HepG2 (cell line): ENCODE results near the gene GSC2. TPM values are rescaled to one million over a fixed set of nuclear protein-coding genes. Genes with fewer than 3 reads are reported as not detected.

Source experiments
- ARNTL ChIP-seq: sonication (generic); formaldehyde crosslinking; IDR thresholded peaks from 2 replicates; pipeline ENCODE4 v1.4.0; 2020; ENCODE audit warnings: mild to moderate bottlenecking, missing genetic modification reagents
- ATAD3A ChIP-seq: sonication (generic); formaldehyde crosslinking; IDR thresholded peaks from 2 replicates; pipeline ENCODE4 v1.4.0; 2020; ENCODE audit warnings: missing genetic modification reagents
- CREB3 ChIP-seq: sonication (generic); formaldehyde crosslinking; IDR thresholded peaks from 2 replicates; pipeline ENCODE4 v1.5.0; 2020; ENCODE audit warnings: missing genetic modification reagents
- GMEB2 ChIP-seq: IDR thresholded peaks from 2 replicates; pipeline ENCODE4 v1.6.1; 2016; ENCODE audit warnings: missing biosample characterization, missing genetic modification reagents, low read depth
- KLF15 ChIP-seq: sonication (generic); formaldehyde crosslinking; IDR thresholded peaks from 2 replicates; pipeline ENCODE4 v1.8.1; 2023; ENCODE audit warnings: borderline replicate concordance, mild to moderate bottlenecking, inconsistent platforms, missing genetic modification reagents, mixed read lengths
- MTF2 ChIP-seq: sonication (generic); formaldehyde crosslinking; IDR thresholded peaks from 2 replicates; pipeline ENCODE4 v1.5.0; 2020; ENCODE audit warnings: missing genetic modification reagents, borderline replicate concordance
- NCOA1 ChIP-seq: sonication (generic); formaldehyde crosslinking; IDR thresholded peaks from 2 replicates; pipeline ENCODE4 v1.9.0; 2021; ENCODE audit warnings: missing genetic modification reagents
- NCOR1 ChIP-seq: fragments of 200-600 bp; sonication (generic); IDR thresholded peaks from 2 replicates; pipeline ENCODE4 v1.7.0; 2017; ENCODE audit warnings: antibody characterized with exemption, low read length, borderline replicate concordance
- RORA ChIP-seq: sonication (generic); formaldehyde crosslinking; IDR thresholded peaks from 2 replicates; pipeline ENCODE4 v1.5.0; 2020; ENCODE audit warnings: mild to moderate bottlenecking, missing genetic modification reagents, moderate library complexity
- TOPORS ChIP-seq: sonication (generic); formaldehyde crosslinking; IDR thresholded peaks from 2 replicates; pipeline ENCODE4 v1.8.0; 2023; ENCODE audit warnings: mild to moderate bottlenecking, missing genetic modification reagents
- ZNF225 ChIP-seq: sonication (generic); formaldehyde crosslinking; IDR thresholded peaks from 2 replicates; pipeline ENCODE4 v1.4.0; 2020; ENCODE audit warnings: mild to moderate bottlenecking, missing genetic modification reagents
- ZNF256 ChIP-seq: sonication (generic); formaldehyde crosslinking; conservative IDR thresholded peaks from 2 replicates; pipeline ENCODE4 v1.4.0; 2020; ENCODE audit warnings: missing genetic modification reagents
- ZNF572 ChIP-seq: sonication (generic); formaldehyde crosslinking; IDR thresholded peaks from 2 replicates; pipeline ENCODE4 v1.5.1; 2020; ENCODE audit warnings: mild to moderate bottlenecking, missing genetic modification reagents
- ZNF737 ChIP-seq: sonication (generic); formaldehyde crosslinking; IDR thresholded peaks from 2 replicates; pipeline ENCODE4 v1.5.0; 2020; ENCODE audit warnings: missing genetic modification reagents, mild to moderate bottlenecking, borderline replicate concordance
- ZNF841 ChIP-seq: sonication (generic); formaldehyde crosslinking; IDR thresholded peaks from 2 replicates; pipeline ENCODE4 v1.8.1; 2023; ENCODE audit warnings: missing genetic modification reagents, borderline replicate concordance
- ZXDC ChIP-seq: sonication (generic); formaldehyde crosslinking; IDR thresholded peaks from 2 replicates; pipeline ENCODE4 v1.5.0; 2020; ENCODE audit warnings: mild to moderate bottlenecking, missing genetic modification reagents
- polyA plus RNA-seq, 8 experiments: library from polyadenylated mRNA; depleted of rRNA in 3 of 8; stranded (reverse) in 7 of 8; unstranded in 1 of 8; fragments of >200 nt; fragmentation: Illumina TruSeq in 4 of 8; extraction: Trizol in 4 of 8; gene quantifications; 2 replicates each; pipeline versions ENCODE4 v1.2.1 to v1.2.3, GENCODE V29; 2011 to 2016; ENCODE audit warnings: low read depth in 4 of 8, missing spikeins in 1 of 8, mixed read lengths in 1 of 8; ENCODE audit not compliant: insufficient read depth in 1 of 8
- total RNA-seq, 5 experiments: library from RNA; depleted of rRNA; stranded (reverse); fragments of >200 nt; fragmentation: Illumina TruSeq; extraction: Trizol; gene quantifications; 2 replicates each; pipeline ENCODE4 v1.2.3, GENCODE V29; 2016; ENCODE audit warnings: low read depth in 1 of 5
- TF ChIP-seq, protein P1 (sequence below): sonication (generic); formaldehyde crosslinking; conservative IDR thresholded peaks from 2 replicates; pipeline ENCODE4 v1.4.0; 2020; ENCODE audit warnings: mild to moderate bottlenecking, missing genetic modification reagents, moderate library complexity
- TF ChIP-seq, protein P2 (sequence below): sonication (generic); formaldehyde crosslinking; IDR thresholded peaks from 2 replicates; pipeline ENCODE4 v1.5.1; 2020; ENCODE audit warnings: missing genetic modification reagents, mild to moderate bottlenecking, borderline replicate concordance

The GSC2 gene
- total and polyA plus RNA-seq, 2 of the 13 experiments (the other 11 are each of a cell fraction or from before 2014, with no cell fraction given), result not detected

GRCh38 chr22:19174106-19175025 lies 24.3 kb upstream of the GSC2 start (continued):
- TF ChIP-seq TOPORS (no peak), GMEB2 (no peak), NCOR1 (no peak), ARNTL (CRISPR knock-in tag) (no peak), ZNF841 (CRISPR knock-in tag) (no peak), ZNF225 (CRISPR knock-in tag) (no peak), ZNF256 (no peak), MTF2 (CRISPR knock-in tag) (no peak), CREB3 (CRISPR knock-in tag) (no peak), ZNF572 (no peak), NCOA1 (CRISPR knock-in tag) (peak; percentile 39; the same call in 1 of the 2 replicates), ATAD3A (CRISPR knock-in tag) (no peak), ZNF737 (CRISPR knock-in tag) (no peak), RORA (no peak), KLF15 (no peak), ZXDC (CRISPR knock-in tag) (no peak)
- TF ChIP-seq, protein P1, sequence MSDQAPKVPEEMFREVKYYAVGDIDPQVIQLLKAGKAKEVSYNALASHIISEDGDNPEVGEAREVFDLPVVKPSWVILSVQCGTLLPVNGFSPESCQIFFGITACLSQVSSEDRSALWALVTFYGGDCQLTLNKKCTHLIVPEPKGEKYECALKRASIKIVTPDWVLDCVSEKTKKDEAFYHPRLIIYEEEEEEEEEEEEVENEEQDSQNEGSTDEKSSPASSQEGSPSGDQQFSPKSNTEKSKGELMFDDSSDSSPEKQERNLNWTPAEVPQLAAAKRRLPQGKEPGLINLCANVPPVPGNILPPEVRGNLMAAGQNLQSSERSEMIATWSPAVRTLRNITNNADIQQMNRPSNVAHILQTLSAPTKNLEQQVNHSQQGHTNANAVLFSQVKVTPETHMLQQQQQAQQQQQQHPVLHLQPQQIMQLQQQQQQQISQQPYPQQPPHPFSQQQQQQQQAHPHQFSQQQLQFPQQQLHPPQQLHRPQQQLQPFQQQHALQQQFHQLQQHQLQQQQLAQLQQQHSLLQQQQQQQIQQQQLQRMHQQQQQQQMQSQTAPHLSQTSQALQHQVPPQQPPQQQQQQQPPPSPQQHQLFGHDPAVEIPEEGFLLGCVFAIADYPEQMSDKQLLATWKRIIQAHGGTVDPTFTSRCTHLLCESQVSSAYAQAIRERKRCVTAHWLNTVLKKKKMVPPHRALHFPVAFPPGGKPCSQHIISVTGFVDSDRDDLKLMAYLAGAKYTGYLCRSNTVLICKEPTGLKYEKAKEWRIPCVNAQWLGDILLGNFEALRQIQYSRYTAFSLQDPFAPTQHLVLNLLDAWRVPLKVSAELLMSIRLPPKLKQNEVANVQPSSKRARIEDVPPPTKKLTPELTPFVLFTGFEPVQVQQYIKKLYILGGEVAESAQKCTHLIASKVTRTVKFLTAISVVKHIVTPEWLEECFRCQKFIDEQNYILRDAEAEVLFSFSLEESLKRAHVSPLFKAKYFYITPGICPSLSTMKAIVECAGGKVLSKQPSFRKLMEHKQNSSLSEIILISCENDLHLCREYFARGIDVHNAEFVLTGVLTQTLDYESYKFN (CRISPR knock-in tag), result no peak
- TF ChIP-seq, protein P2, sequence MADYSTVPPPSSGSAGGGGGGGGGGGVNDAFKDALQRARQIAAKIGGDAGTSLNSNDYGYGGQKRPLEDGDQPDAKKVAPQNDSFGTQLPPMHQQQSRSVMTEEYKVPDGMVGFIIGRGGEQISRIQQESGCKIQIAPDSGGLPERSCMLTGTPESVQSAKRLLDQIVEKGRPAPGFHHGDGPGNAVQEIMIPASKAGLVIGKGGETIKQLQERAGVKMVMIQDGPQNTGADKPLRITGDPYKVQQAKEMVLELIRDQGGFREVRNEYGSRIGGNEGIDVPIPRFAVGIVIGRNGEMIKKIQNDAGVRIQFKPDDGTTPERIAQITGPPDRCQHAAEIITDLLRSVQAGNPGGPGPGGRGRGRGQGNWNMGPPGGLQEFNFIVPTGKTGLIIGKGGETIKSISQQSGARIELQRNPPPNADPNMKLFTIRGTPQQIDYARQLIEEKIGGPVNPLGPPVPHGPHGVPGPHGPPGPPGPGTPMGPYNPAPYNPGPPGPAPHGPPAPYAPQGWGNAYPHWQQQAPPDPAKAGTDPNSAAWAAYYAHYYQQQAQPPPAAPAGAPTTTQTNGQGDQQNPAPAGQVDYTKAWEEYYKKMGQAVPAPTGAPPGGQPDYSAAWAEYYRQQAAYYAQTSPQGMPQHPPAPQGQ (CRISPR knock-in tag), result no peak
